ENCODE results near the gene GKN2.

Gene GKN2

GRCh38 chr2:68993660-68994059, 41.0 kb upstream of the GKN2 start:
- no peak for DNase-seq
- in situ Hi-C loops (cut with HindIII; ENCODE audit: low pct_ligation_motif_present, low sequenced_read_pairs): no loop called here
- H3K4me3 ChIP-seq (ENCODE audit: low read depth, low read length): no peak overlapping the region
- no peaks in the 10 kb centered on the region for H3K27me3 ChIP-seq (replicated peaks)
- no peaks in the 10 kb centered on the region for H3K36me3 ChIP-seq (replicated peaks)
- H3K27ac ChIP-seq: no peak overlapping the region
- no peak for TF ChIP-seq CTCF (IDR thresholded peaks at IDR 0.05; ENCODE audit: low read depth, low read length, missing control alignments)

GRCh38 chr2:68992933-68993332, 40.2 kb upstream of the GKN2 start:
- no peaks in the 10 kb centered on the region for H3K36me3 ChIP-seq (replicated peaks)
- no peak for TF ChIP-seq CTCF (IDR thresholded peaks at IDR 0.05; ENCODE audit: low read depth, low read length, missing control alignments)
- in situ Hi-C loops (cut with HindIII; ENCODE audit: low pct_ligation_motif_present, low sequenced_read_pairs): no loop called here
- no peak for DNase-seq
- H3K27ac ChIP-seq: no peak overlapping the region
- H3K27me3 ChIP-seq (replicated peaks): no peaks in the 10 kb centered on the region
- no peak overlapping the region for H3K4me3 ChIP-seq (ENCODE audit: low read depth, low read length)

- TF ChIP-seq CTCF (IDR thresholded peaks at IDR 0.05; ENCODE audit: low read depth, low read length, missing control alignments): no peak
- DNase-seq: no peak
- Histone ChIP-seq H3K27me3 (replicated peaks) (no peaks in the 10 kb centered on the region), H3K4me3 (ENCODE audit: low read depth, low read length) (no peak overlapping the region), H3K27ac (no peak overlapping the region), H3K36me3 (replicated peaks) (no peaks in the 10 kb centered on the region)
- in situ Hi-C loops (cut with HindIII; ENCODE audit: low pct_ligation_motif_present, low sequenced_read_pairs): no loop called here
These were observed 39.6 kb upstream of the GKN2 start for GRCh38 chr2:68992341-68992740.

GRCh38 chr2:68989035-68989434, 36.3 kb upstream of the GKN2 start:
- no peak for DNase-seq
- TF ChIP-seq CTCF (IDR thresholded peaks at IDR 0.05; ENCODE audit: low read depth, low read length, missing control alignments): no peak
- H3K27me3 ChIP-seq (replicated peaks): no peaks in the 10 kb centered on the region
- in situ Hi-C loops (cut with HindIII; ENCODE audit: low pct_ligation_motif_present, low sequenced_read_pairs): no loop called here
- H3K36me3 ChIP-seq (replicated peaks): no peaks in the 10 kb centered on the region
- no peak overlapping the region for H3K27ac ChIP-seq
- H3K4me3 ChIP-seq (ENCODE audit: low read depth, low read length): no peak overlapping the region

GRCh38 chr2:68987021-68987503, 34.4 kb upstream of the GKN2 start:
- Histone ChIP-seq H3K27ac (no peak overlapping the region), H3K27me3 (replicated peaks) (no peaks in the 10 kb centered on the region), H3K36me3 (replicated peaks) (no peaks in the 10 kb centered on the region), H3K4me3 (ENCODE audit: low read depth, low read length) (no peak overlapping the region)
- in situ Hi-C loops (cut with HindIII; ENCODE audit: low pct_ligation_motif_present, low sequenced_read_pairs): no loop called here
- TF ChIP-seq CTCF (IDR thresholded peaks at IDR 0.05; ENCODE audit: low read depth, low read length, missing control alignments): no peak
- DNase-seq: no peak

GRCh38 chr2:68980956-68981355, 28.3 kb upstream of the GKN2 start:
- TF ChIP-seq CTCF (IDR thresholded peaks at IDR 0.05; ENCODE audit: low read depth, low read length, missing control alignments): no peak
- no peak overlapping the region for H3K27ac ChIP-seq
- H3K36me3 ChIP-seq (replicated peaks): no peaks in the 10 kb centered on the region
- H3K27me3 ChIP-seq (replicated peaks): no peaks in the 10 kb centered on the region
- H3K4me3 ChIP-seq (ENCODE audit: low read depth, low read length): no peak overlapping the region
- DNase-seq: no peak
- in situ Hi-C loops (cut with HindIII; ENCODE audit: low pct_ligation_motif_present, low sequenced_read_pairs): no loop called here
